Activated B cell treated with CpG ODN at 0.5 μM for 24 hours (primary cell): ENCODE data around the gene APBB1IP. TPM values are rescaled to one million over a fixed set of nuclear protein-coding genes. Genes with fewer than 3 reads are reported as not detected.
A peak's percentile ranks its signal among the peaks of the same experiment; 100 is the strongest.

Source experiments
- ATAC-seq: fragments of 200-7000 bp; cut with Tn5 transposase; one replicate; pipeline ENCODE4 v1.10.0; 2021; ENCODE audit warnings: low read depth, mild to moderate bottlenecking, moderate library complexity
- CTCF ChIA-PET: fragments of 350-600 bp; sonication (Branson Sonifier 250); formaldehyde crosslinking; loops from one replicate; lab custom pipeline; 2021; ENCODE audit warnings: antibody characterized with exemption; lab: Charles Lee
- POLR2A ChIA-PET: fragments of 350-600 bp; sonication (Branson Sonifier 250); formaldehyde crosslinking; loops from one replicate; lab custom pipeline; 2021; ENCODE audit warnings: antibody characterized with exemption; lab: Charles Lee
- DNase-seq: peaks from one replicate; pipeline ENCODE4 v3.0.0; 2022
- H3K27ac Mint-ChIP-seq: one replicate; pipeline ENCODE4 v1.8.0; 2020; ENCODE audit warnings: mixed read lengths
- H3K27me3 Mint-ChIP-seq: one replicate; pipeline ENCODE4 v1.8.0; 2021; ENCODE audit warnings: mixed read lengths
- H3K36me3 Mint-ChIP-seq: one replicate; pipeline ENCODE4 v1.8.0; 2021; ENCODE audit warnings: low read depth, mixed read lengths
- H3K4me1 Mint-ChIP-seq: one replicate; pipeline ENCODE4 v1.8.0; 2021; ENCODE audit warnings: mixed read lengths
- H3K4me3 Mint-ChIP-seq: one replicate; pipeline ENCODE4 v1.8.0; 2020; ENCODE audit warnings: mild to moderate bottlenecking, mixed read lengths
- H3K9me3 Mint-ChIP-seq: one replicate; pipeline ENCODE4 v1.8.0; 2020; ENCODE audit warnings: mixed read lengths
- CTCF ChIP-seq: fragments of 200-600 bp; IDR thresholded peaks from one replicate; pipeline ENCODE4 v1.8.0; 2022; ENCODE audit warnings: antibody characterized with exemption, mild to moderate bottlenecking
- intact Hi-C: fragments of 100-400 bp; cut with micrococcal nuclease; formaldehyde crosslinking; loops from one replicate; pipeline ENCODE4 v1.15.1; 2024
- total RNA-seq: library from RNA; stranded (reverse); gene quantifications from 2 replicates; pipeline ENCODE4 v1.2.3, GENCODE V29; 2022

The APBB1IP gene
- total RNA-seq, 1 donor from 2014 or later, result 85.5 TPM

GRCh38 chr10:26483554-26483953, 45.4 kb downstream of the APBB1IP start:
- POLR2A ChIA-PET, result interaction anchor here (0.7 to 2.0 kb wide), 2 partner anchors 13 to 45 kb away, joined by 4 to 14 read pairs; partner anchors contain the start of gene APBB1IP
- H3K4me1 Mint-ChIP-seq, result peaks cover 82% of the 10 kb centered on the region
- intact Hi-C loops, result loop anchor here (5.0 kb wide), 2 partner anchors 254 to 759 kb away; partner anchors contain the start of gene ACBD5
- ATAC-seq, result no peak
- H3K9me3 Mint-ChIP-seq, result no peaks in the 10 kb centered on the region
- DNase-seq, result no peak
- CTCF ChIA-PET, result no interaction called here
- H3K27ac Mint-ChIP-seq, result peak overlapping the region; percentile 83
- no peaks in the 10 kb centered on the region for H3K27me3 Mint-ChIP-seq
- H3K36me3 Mint-ChIP-seq, result peaks cover 16% of the 10 kb centered on the region
- peak overlapping the region; percentile 44 for H3K4me3 Mint-ChIP-seq
- no peak for TF ChIP-seq CTCF

DNA sequence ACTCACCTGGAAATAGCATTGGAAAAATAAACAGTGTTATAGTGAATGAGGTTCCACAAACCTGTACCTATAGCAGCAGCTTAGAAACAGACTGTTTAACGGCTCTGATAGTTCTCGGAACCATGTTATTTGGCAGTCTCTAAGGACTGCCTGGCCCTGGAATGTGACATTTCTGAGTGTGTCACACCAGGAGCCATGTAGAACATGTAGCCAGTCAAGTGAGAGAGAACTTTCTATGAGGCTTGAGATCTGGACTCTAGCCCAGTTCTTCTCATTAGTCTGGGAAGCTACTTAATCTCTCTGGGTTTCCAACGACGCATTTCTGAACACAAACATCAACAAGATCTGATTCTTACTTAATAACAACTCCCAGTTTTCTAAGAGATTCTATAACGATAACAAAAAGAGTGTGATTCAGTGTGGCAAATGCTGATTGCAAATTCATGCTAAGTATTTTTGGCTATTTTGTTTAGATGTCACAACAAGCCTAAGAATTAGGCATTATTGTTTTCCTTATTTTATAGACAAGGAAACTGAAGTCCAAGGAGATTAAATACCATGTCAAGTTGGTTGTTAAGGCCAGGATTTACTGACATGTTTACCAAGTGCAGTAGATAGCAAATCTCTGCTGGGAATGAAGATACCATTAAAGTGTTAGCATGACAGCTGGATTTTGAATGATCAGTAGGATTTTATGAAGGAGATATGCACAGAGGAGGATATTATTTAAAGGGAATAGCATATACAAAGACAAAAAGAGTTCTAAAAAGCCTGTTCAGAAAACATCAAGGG, 47.2 kb downstream of the APBB1IP start:
- Mint-ChIP-seq H3K27ac (peak overlapping the region; percentile 76), H3K27me3 (no peaks in the 10 kb centered on the region), H3K4me1 (peaks cover 83% of the 10 kb centered on the region), H3K4me3 (peak overlapping the region; percentile 15), H3K36me3 (peaks cover 21% of the 10 kb centered on the region), H3K9me3 (no peaks in the 10 kb centered on the region)
- intact Hi-C loops, result no loop called here
- ATAC-seq (no peak), DNase-seq (no peak)
- ChIA-PET CTCF (no interaction called here), POLR2A (interaction anchor here (0.6 to 2.7 kb wide), 2 partner anchors 29 to 47 kb away, joined by 7 to 13 read pairs; partner anchors contain the start of gene APBB1IP)
- no peak for TF ChIP-seq CTCF

GRCh38 chr10:26486304-26486703, 48.2 kb downstream of the APBB1IP start:
- H3K36me3 Mint-ChIP-seq, result peaks cover 21% of the 10 kb centered on the region
- no peak for DNase-seq
- TF ChIP-seq CTCF, result no peak
- H3K9me3 Mint-ChIP-seq, result no peaks in the 10 kb centered on the region
- ChIA-PET POLR2A (interaction anchor here (0.6 to 2.7 kb wide), 6 partner anchors 10 to 304 kb away, joined by 3 to 13 read pairs (median 5); partner anchors contain the start of gene APBB1IP), CTCF (no interaction called here)
- peaks cover 74% of the 10 kb centered on the region for H3K4me1 Mint-ChIP-seq
- no peak overlapping the region for H3K4me3 Mint-ChIP-seq
- no peak for ATAC-seq
- no peaks in the 10 kb centered on the region for H3K27me3 Mint-ChIP-seq
- intact Hi-C loops, result no loop called here
- peak overlapping the region; percentile 46 for H3K27ac Mint-ChIP-seq

DNA sequence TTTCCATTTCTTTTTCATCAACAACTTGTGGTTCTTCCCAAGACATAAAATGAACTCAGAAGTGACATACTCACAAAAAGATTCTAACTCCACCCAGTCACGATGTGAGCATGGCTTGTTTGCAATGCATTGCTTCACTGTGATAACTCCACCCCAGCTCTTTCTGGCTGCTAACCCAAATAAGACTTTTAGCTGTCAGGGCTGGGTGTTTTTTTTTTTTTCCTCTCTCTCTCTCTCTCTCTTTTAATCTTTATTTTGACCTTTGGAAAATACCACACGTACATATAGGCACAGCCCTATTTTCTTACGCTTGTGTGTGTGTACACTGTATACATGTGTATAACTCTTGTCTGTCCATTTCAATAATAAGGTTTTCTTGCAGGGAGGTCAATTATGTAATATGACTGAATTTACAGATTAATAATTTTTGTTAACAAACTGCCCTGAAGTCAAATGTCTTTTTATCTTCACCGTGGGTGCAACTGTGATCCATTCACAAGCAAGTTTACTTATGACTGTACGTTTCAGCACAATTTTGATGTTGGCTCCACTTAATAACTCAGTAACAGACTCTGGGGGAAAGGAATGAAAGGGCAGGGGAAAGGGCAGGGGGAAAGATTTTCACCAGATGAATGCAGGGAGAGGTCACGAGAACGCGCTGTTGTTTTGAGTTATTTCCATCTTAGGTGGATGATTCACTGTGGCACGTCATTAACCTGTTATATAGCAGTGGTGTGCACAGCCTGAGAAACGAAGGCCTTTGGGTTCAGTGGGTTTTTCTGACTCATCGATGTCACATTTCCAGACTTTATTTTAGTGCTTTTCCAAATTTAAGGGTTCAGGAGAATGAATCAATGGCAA, 49.1 kb downstream of the APBB1IP start:
- ChIA-PET POLR2A (interaction anchor here (0.6 to 2.7 kb wide), 6 partner anchors 11 to 303 kb away, joined by 3 to 13 read pairs (median 5); partner anchors contain the start of gene APBB1IP), CTCF (no interaction called here)
- Mint-ChIP-seq H3K36me3 (peaks cover 25% of the 10 kb centered on the region), H3K4me1 (peaks cover 66% of the 10 kb centered on the region), H3K27me3 (no peaks in the 10 kb centered on the region), H3K9me3 (no peaks in the 10 kb centered on the region), H3K27ac (peak overlapping the region; percentile 90), H3K4me3 (peak overlapping the region; percentile 59)
- ATAC-seq (peak; percentile 82), DNase-seq (no peak)
- TF ChIP-seq CTCF, result no peak
- intact Hi-C loops, result loop anchor here (1.0 kb wide), 3 partner anchors 30 to 49 kb away; partner anchors contain the start of gene APBB1IP
